DND-41 (cell line): ENCODE measurements around the gene DRC1.

Experiments used
- ATAC-seq: fragments of 200-7000 bp; cut with Tn5 transposase; 3 replicates; pipeline ENCODE4 v1.9.1; 2021; ENCODE audit warnings: low read depth; ENCODE audit not compliant: insufficient read depth
- DNase-seq: peaks from one replicate; pipeline ENCODE4 v3.0.0-alpha.2; 2020
- H2AFZ ChIP-seq: 2 replicates; pipeline ENCODE4 v1.6.0; 2012; ENCODE audit warnings: low read depth, low read length
- H3K27ac ChIP-seq: 2 replicates; pipeline ENCODE4 v1.5.1; 2012; ENCODE audit warnings: low read length, inconsistent platforms
- H3K27me3 ChIP-seq: fragments of 200-600 bp; sonication (generic); 2 replicates; pipeline ENCODE4 v1.6.0; 2012; ENCODE audit warnings: low read length, mild to moderate bottlenecking, inconsistent platforms; ENCODE audit not compliant: insufficient read depth, poor library complexity
- H3K36me3 ChIP-seq: 2 replicates; pipeline ENCODE4 v1.5.1; 2012; ENCODE audit warnings: low read length, inconsistent platforms; ENCODE audit not compliant: insufficient read depth
- H3K4me1 ChIP-seq: 2 replicates; pipeline ENCODE4 v1.5.1; 2012; ENCODE audit warnings: mild to moderate bottlenecking, low read length; ENCODE audit not compliant: insufficient read depth
- H3K4me2 ChIP-seq: 2 replicates; pipeline ENCODE4 v1.6.0; 2012; ENCODE audit warnings: mild to moderate bottlenecking, moderate library complexity, low read length, inconsistent platforms; ENCODE audit not compliant: insufficient read depth
- H3K4me3 ChIP-seq, 2 experiments: fragments of 200-600 bp in 1 of 2; shearing (Covaris generic) in 1 of 2; 2 replicates each; pipeline ENCODE4 v1.5.1; 2012 to 2016; ENCODE audit warnings: inconsistent platforms in 2 of 2, low read length in 2 of 2, mild to moderate bottlenecking in 2 of 2, low read depth in 1 of 2, moderate library complexity in 1 of 2
- H3K79me2 ChIP-seq: 2 replicates; pipeline ENCODE4 v1.6.0; 2012; ENCODE audit warnings: low read length, inconsistent platforms; ENCODE audit not compliant: insufficient read depth
- H3K9ac ChIP-seq: 2 replicates; pipeline ENCODE4 v1.6.0; 2012; ENCODE audit warnings: low read depth, mild to moderate bottlenecking, inconsistent platforms, low read length, moderate library complexity
- H3K9me3 ChIP-seq: 2 replicates; pipeline ENCODE4 v1.5.1; 2012; ENCODE audit warnings: low read length, moderate library complexity, mild to moderate bottlenecking, inconsistent platforms; ENCODE audit not compliant: insufficient read depth, severe bottlenecking
- H4K20me1 ChIP-seq: 2 replicates; pipeline ENCODE4 v1.6.0; 2012; ENCODE audit warnings: low read length; ENCODE audit not compliant: insufficient read depth
- CTCF ChIP-seq: IDR thresholded peaks from 2 replicates; pipeline ENCODE4 v1.5.1; 2012; ENCODE audit warnings: borderline replicate concordance, low read length, moderate library complexity, mild to moderate bottlenecking; ENCODE audit not compliant: poor library complexity, severe bottlenecking; ENCODE audit errors: extremely low read depth
- EZH2 ChIP-seq: IDR thresholded peaks from 3 replicates; pipeline ENCODE4 v1.6.1; 2012; ENCODE audit warnings: borderline replicate concordance, low read depth, mild to moderate bottlenecking, moderate library complexity, low read length, inconsistent platforms; ENCODE audit not compliant: severe bottlenecking

The DRC1 gene

DNA sequence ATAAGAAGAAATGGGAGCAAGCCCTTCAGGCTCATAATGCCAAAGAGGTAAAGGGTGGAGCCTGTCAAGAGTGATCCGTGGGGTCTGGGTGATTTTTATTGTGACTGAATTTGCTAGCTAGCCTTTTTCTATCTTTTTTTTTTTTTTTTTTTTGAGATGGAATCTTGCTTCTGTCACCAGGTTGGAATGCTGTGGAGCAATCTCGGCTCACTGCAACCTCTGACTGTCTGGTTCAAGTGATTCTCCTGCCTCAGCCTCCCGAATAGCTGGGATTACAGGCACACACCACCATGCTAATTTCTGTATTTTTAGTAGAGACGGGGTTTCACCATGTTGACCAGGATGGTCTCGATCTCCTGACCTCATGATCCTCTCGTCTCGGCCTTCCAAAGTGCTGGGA lies 29.1 kb downstream of the DRC1 start:
- Histone ChIP-seq H3K4me2 (no peak overlapping the region), H3K9me3 (no peaks in the 10 kb centered on the region), H3K27me3 (peaks cover 8% of the 10 kb centered on the region), H3K27ac (no peak overlapping the region), H3K79me2 (no peaks in the 10 kb centered on the region), H3K4me1 (no peaks in the 10 kb centered on the region), H3K4me3 (no peak overlapping the region), H3K36me3 (no peaks in the 10 kb centered on the region), H2AFZ (no peak overlapping the region), H4K20me1 (no peaks in the 10 kb centered on the region), H3K9ac (no peak overlapping the region)
- TF ChIP-seq EZH2, result no peak
- no peak for TF ChIP-seq CTCF
- ATAC-seq (no peak), DNase-seq (no peak)

GRCh38 chr2:26432363-26432762 lies 30.6 kb downstream of the DRC1 start:
- no peaks in the 10 kb centered on the region for H3K4me1 ChIP-seq
- no peaks in the 10 kb centered on the region for H3K9me3 ChIP-seq
- H2AFZ ChIP-seq, result no peak overlapping the region
- no peak for TF ChIP-seq CTCF
- TF ChIP-seq EZH2, result no peak
- H3K36me3 ChIP-seq, result no peaks in the 10 kb centered on the region
- no peak for DNase-seq
- H3K9ac ChIP-seq, result no peak overlapping the region
- no peak overlapping the region for H3K4me3 ChIP-seq
- H4K20me1 ChIP-seq, result no peaks in the 10 kb centered on the region
- H3K27ac ChIP-seq, result no peak overlapping the region
- H3K4me2 ChIP-seq, result no peak overlapping the region
- no peak for ATAC-seq
- H3K79me2 ChIP-seq, result no peaks in the 10 kb centered on the region
- H3K27me3 ChIP-seq, result peaks cover 8% of the 10 kb centered on the region

GRCh38 chr2:26432859-26433258 lies 31.1 kb downstream of the DRC1 start:
- DNase-seq (no peak), ATAC-seq (no peak)
- Histone ChIP-seq H3K4me3 (no peak overlapping the region), H3K27ac (no peak overlapping the region), H3K9ac (no peak overlapping the region), H4K20me1 (no peaks in the 10 kb centered on the region), H3K36me3 (no peaks in the 10 kb centered on the region), H3K4me2 (no peak overlapping the region), H3K9me3 (no peaks in the 10 kb centered on the region), H3K27me3 (peaks cover 8% of the 10 kb centered on the region), H3K79me2 (no peaks in the 10 kb centered on the region), H2AFZ (no peak overlapping the region), H3K4me1 (no peaks in the 10 kb centered on the region)
- TF ChIP-seq EZH2 (no peak), CTCF (no peak)

DNA sequence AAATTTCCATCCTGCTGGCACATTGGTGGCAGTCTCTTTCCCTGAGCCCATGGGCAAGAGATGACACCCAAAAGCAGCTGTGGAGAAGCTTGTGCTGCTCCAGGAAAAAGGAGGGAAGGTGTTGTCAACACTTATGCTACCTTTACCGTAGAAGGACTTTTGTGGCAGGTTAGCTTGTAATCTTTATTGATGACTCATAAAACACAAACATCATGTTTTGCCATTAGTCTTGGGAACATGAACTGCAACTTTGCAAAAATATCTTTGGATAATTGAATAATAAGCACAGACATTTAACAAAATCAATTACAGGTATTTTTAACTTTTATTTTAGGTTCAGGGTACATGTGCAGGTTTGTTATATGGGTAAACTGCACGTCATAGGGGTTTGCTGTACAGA lies 33.4 kb downstream of the DRC1 start:
- Histone ChIP-seq H2AFZ (no peak overlapping the region), H3K27me3 (peaks cover 12% of the 10 kb centered on the region), H3K27ac (no peak overlapping the region), H3K4me1 (no peaks in the 10 kb centered on the region), H3K9me3 (no peaks in the 10 kb centered on the region), H3K4me2 (no peak overlapping the region), H4K20me1 (no peaks in the 10 kb centered on the region), H3K36me3 (no peaks in the 10 kb centered on the region), H3K9ac (no peak overlapping the region), H3K4me3 (no peak overlapping the region), H3K79me2 (no peaks in the 10 kb centered on the region)
- no peak for ATAC-seq
- DNase-seq, result no peak
- TF ChIP-seq EZH2 (no peak), CTCF (no peak)
